ENCODE data around the gene NDUFA13. TPM values are rescaled to one million over a fixed set of nuclear protein-coding genes. Genes with fewer than 3 reads are reported as not detected.
A peak's percentile ranks its signal among the peaks of the same experiment; 100 is the strongest.

The NDUFA13 gene
- total RNA-seq, 1 experiment from 2014 or later: 354 TPM

GRCh38 chr19:19475849-19476828 lies 39.9 kb upstream of the NDUFA13 start:
- H3K9me3 Mint-ChIP-seq (ENCODE audit: unreplicated experiment): no peaks in the 10 kb centered on the region
- DNase-seq (ENCODE audit: unreplicated experiment): peak; percentile 43
- no TSS peak for BruUV-seq (replicated peaks)
- ChIA-PET CTCF (interaction anchor here (0.6 to 2.3 kb wide), 7 partner anchors 11 to 112 kb away, joined by 3 to 16 read pairs (median 3); no protein-coding TSS in a partner anchor), POLR2A (interaction anchor here (0.6 to 1.0 kb wide), 2 partner anchors 40 to 91 kb away, joined by 3 read pairs; no protein-coding TSS in a partner anchor)
- H3K27ac Mint-ChIP-seq (ENCODE audit: low read depth, unreplicated experiment): peak overlapping the region; percentile 31
- H3K4me1 Mint-ChIP-seq (ENCODE audit: insufficient read depth, unreplicated experiment): peaks cover 4% of the 10 kb centered on the region
- no peaks in the 10 kb centered on the region for H3K27me3 Mint-ChIP-seq (ENCODE audit: insufficient read depth, unreplicated experiment)
- H3K4me3 Mint-ChIP-seq (ENCODE audit: unreplicated experiment): no peak overlapping the region
- TF ChIP-seq, protein P1, sequence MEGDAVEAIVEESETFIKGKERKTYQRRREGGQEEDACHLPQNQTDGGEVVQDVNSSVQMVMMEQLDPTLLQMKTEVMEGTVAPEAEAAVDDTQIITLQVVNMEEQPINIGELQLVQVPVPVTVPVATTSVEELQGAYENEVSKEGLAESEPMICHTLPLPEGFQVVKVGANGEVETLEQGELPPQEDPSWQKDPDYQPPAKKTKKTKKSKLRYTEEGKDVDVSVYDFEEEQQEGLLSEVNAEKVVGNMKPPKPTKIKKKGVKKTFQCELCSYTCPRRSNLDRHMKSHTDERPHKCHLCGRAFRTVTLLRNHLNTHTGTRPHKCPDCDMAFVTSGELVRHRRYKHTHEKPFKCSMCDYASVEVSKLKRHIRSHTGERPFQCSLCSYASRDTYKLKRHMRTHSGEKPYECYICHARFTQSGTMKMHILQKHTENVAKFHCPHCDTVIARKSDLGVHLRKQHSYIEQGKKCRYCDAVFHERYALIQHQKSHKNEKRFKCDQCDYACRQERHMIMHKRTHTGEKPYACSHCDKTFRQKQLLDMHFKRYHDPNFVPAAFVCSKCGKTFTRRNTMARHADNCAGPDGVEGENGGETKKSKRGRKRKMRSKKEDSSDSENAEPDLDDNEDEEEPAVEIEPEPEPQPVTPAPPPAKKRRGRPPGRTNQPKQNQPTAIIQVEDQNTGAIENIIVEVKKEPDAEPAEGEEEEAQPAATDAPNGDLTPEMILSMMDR (IDR thresholded peaks at IDR 0.05; ENCODE audit: unreplicated experiment): peak; percentile 22
- intact Hi-C loops (cut with micrococcal nuclease): no loop called here
- peaks cover 12% of the 10 kb centered on the region for H3K36me3 Mint-ChIP-seq (ENCODE audit: insufficient read depth, unreplicated experiment)

GRCh38 chr19:19477705-19478383 lies 38.2 kb upstream of the NDUFA13 start:
- no peak for DNase-seq (ENCODE audit: unreplicated experiment)
- no peaks in the 10 kb centered on the region for H3K9me3 Mint-ChIP-seq (ENCODE audit: unreplicated experiment)
- H3K36me3 Mint-ChIP-seq (ENCODE audit: insufficient read depth, unreplicated experiment): peaks cover 22% of the 10 kb centered on the region
- BruUV-seq (replicated peaks): no TSS peak
- intact Hi-C loops (cut with micrococcal nuclease): no loop called here
- H3K27ac Mint-ChIP-seq (ENCODE audit: low read depth, unreplicated experiment): no peak overlapping the region
- no peaks in the 10 kb centered on the region for H3K27me3 Mint-ChIP-seq (ENCODE audit: insufficient read depth, unreplicated experiment)
- ChIA-PET CTCF (interaction anchor here (0.9 to 2.3 kb wide), 2 partner anchors 9 to 12 kb away, joined by 4 to 16 read pairs; no protein-coding TSS in a partner anchor), POLR2A (interaction anchor here (0.6 kb wide), 1 partner anchor 136 kb away, joined by 3 read pairs; no protein-coding TSS in a partner anchor)
- H3K4me3 Mint-ChIP-seq (ENCODE audit: unreplicated experiment): no peak overlapping the region
- H3K4me1 Mint-ChIP-seq (ENCODE audit: insufficient read depth, unreplicated experiment): peaks cover 4% of the 10 kb centered on the region
- TF ChIP-seq, protein P1 (IDR thresholded peaks at IDR 0.05; ENCODE audit: unreplicated experiment): no peak

DNA sequence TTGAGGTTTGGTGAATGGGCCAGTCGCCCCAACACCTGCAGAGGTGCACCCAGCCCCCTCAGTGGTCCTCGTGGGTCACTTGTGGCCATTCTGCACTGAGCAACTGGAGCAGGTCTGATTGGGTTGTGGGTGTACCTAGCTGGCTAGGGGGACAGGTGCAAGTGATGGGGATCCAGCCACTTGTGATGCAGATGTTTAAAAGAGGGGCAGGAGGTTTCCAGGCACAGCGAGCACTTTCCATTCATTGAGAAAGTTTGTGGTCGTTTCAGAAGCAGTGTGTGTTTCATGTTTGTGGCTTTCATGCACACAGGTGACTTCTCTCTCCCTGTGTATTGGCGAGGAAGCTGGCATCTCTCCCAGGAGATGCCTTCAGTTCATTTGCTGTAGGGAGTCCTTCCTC lies 35.3 kb upstream of the NDUFA13 start:
- no peaks in the 10 kb centered on the region for H3K9me3 Mint-ChIP-seq (ENCODE audit: unreplicated experiment)
- CTCF ChIA-PET: interaction anchor here (2.5 to 4.5 kb wide), 2 partner anchors 9 to 119 kb away, joined by 11 to 30 read pairs; no protein-coding TSS in a partner anchor
- POLR2A ChIA-PET: no interaction called here

More for the DNA sequence above, 35.3 kb upstream of the NDUFA13 start:
- intact Hi-C loops (cut with micrococcal nuclease): no loop called here
- Mint-ChIP-seq H3K4me3 (ENCODE audit: unreplicated experiment) (no peak overlapping the region), H3K27me3 (ENCODE audit: insufficient read depth, unreplicated experiment) (no peaks in the 10 kb centered on the region), H3K36me3 (ENCODE audit: insufficient read depth, unreplicated experiment) (peaks cover 28% of the 10 kb centered on the region), H3K4me1 (ENCODE audit: insufficient read depth, unreplicated experiment) (peaks cover 2% of the 10 kb centered on the region), H3K27ac (ENCODE audit: low read depth, unreplicated experiment) (no peak overlapping the region)
- DNase-seq (ENCODE audit: unreplicated experiment): no peak
- BruUV-seq (replicated peaks): no TSS peak
- TF ChIP-seq, protein P1 (IDR thresholded peaks at IDR 0.05; ENCODE audit: unreplicated experiment): no peak
